Measurements from ENCODE around the gene N4BP3.

Gene N4BP3

GRCh38 chr5:178113141-178113787 is at the start of gene N4BP3:
Gene N4BP3, plus strand, starts transcription at chr5:178113532. Its CDS starts 6,052 bp downstream, at chr5:178119584.
- in situ Hi-C loops (cut with HindIII; ENCODE audit: low sequenced_read_pairs) = no loop called here
- H3K4me3 ChIP-seq (ENCODE audit: low read depth, low read length) = peak within 1 kb of the TSS; percentile 25
- no peak for TF ChIP-seq CTCF (IDR thresholded peaks at IDR 0.05; ENCODE audit: low read depth, low read length)
- peak; percentile 19 for DNase-seq (ENCODE audit: low read depth, low spot score)

GRCh38 chr5:178067755-178068154 is 45.6 kb upstream of the N4BP3 start:
- no peak overlapping the region for H3K4me3 ChIP-seq (ENCODE audit: low read depth, low read length)
- in situ Hi-C loops (cut with HindIII; ENCODE audit: low sequenced_read_pairs) = no loop called here
- no peak for TF ChIP-seq CTCF (IDR thresholded peaks at IDR 0.05; ENCODE audit: low read depth, low read length)
- DNase-seq (ENCODE audit: low read depth, low spot score) = no peak

GRCh38 chr5:178068293-178068692 is 45.0 kb upstream of the N4BP3 start:
- no peak for DNase-seq (ENCODE audit: low read depth, low spot score)

GRCh38 chr5:178069909-178070308 is 43.4 kb upstream of the N4BP3 start:
- no peak overlapping the region for H3K4me3 ChIP-seq (ENCODE audit: low read depth, low read length)
- DNase-seq (ENCODE audit: low read depth, low spot score) = no peak
- peak; percentile 28 for TF ChIP-seq CTCF (IDR thresholded peaks at IDR 0.05; ENCODE audit: low read depth, low read length)
- in situ Hi-C loops (cut with HindIII; ENCODE audit: low sequenced_read_pairs) = no loop called here

More at GRCh38 chr5:178068293-178068692, 45.0 kb upstream of the N4BP3 start:
- no peak for TF ChIP-seq CTCF (IDR thresholded peaks at IDR 0.05; ENCODE audit: low read depth, low read length)
- in situ Hi-C loops (cut with HindIII; ENCODE audit: low sequenced_read_pairs) = no loop called here
- no peak overlapping the region for H3K4me3 ChIP-seq (ENCODE audit: low read depth, low read length)

- H3K4me3 ChIP-seq (ENCODE audit: low read depth, low read length) = no peak overlapping the region
- TF ChIP-seq CTCF (IDR thresholded peaks at IDR 0.05; ENCODE audit: low read depth, low read length) = no peak
- no peak for DNase-seq (ENCODE audit: low read depth, low spot score)
- in situ Hi-C loops (cut with HindIII; ENCODE audit: low sequenced_read_pairs) = no loop called here
Observed at GRCh38 chr5:178071108-178071507, 42.2 kb upstream of the N4BP3 start.

GRCh38 chr5:178072749-178073148 is 40.6 kb upstream of the N4BP3 start:
- no peak for TF ChIP-seq CTCF (IDR thresholded peaks at IDR 0.05; ENCODE audit: low read depth, low read length)
- no peak for DNase-seq (ENCODE audit: low read depth, low spot score)
- in situ Hi-C loops (cut with HindIII; ENCODE audit: low sequenced_read_pairs) = no loop called here
- H3K4me3 ChIP-seq (ENCODE audit: low read depth, low read length) = no peak overlapping the region

Measured in astrocyte of the spinal cord (primary cell).